Mucosa of descending colon (tissue), 3 donors: ENCODE results near the gene LILRA5. TPM values are rescaled to one million over a fixed set of nuclear protein-coding genes. Genes with fewer than 3 reads are reported as not detected.

Experiments
- ATAC-seq: fragments of 200-7000 bp; cut with Tn5 transposase; one replicate; pipeline ENCODE4 v1.9.1; 2020; ENCODE audit warnings: mild to moderate bottlenecking, moderate library complexity
- DNase-seq, 3 donors: peaks; one replicate each; pipeline ENCODE4 v3.0.0-alpha.2; 2020
- H3K36me3 ChIP-seq: fragments of 200-600 bp; one replicate; pipeline ENCODE4 v1.8.0; 2021; ENCODE audit warnings: low read depth, mild to moderate bottlenecking
- H3K4me1 ChIP-seq: fragments of 200-600 bp; one replicate; pipeline ENCODE4 v1.8.0; 2021; ENCODE audit warnings: low read depth, mild to moderate bottlenecking
- H3K4me3 ChIP-seq: fragments of 200-600 bp; one replicate; pipeline ENCODE4 v1.8.0; 2021; ENCODE audit warnings: mild to moderate bottlenecking
- H3K9me3 ChIP-seq: fragments of 200-600 bp; one replicate; pipeline ENCODE4 v1.8.0; 2021; ENCODE audit warnings: mild to moderate bottlenecking
- CTCF ChIP-seq: fragments of 200-600 bp; IDR thresholded peaks from one replicate; pipeline ENCODE4 v1.8.0; 2022; ENCODE audit warnings: antibody characterized with exemption, mild to moderate bottlenecking
- intact Hi-C, 2 donors: fragments of 100-400 bp; cut with DNase I in 1 of 2; cut with micrococcal nuclease in 1 of 2; formaldehyde crosslinking; loops; one replicate each; pipeline versions ENCODE4 v1.11.0 to v1.11.1; 2022; cut with DNase I, micrococcal nuclease
- total RNA-seq, 3 donors: library from RNA; stranded (reverse); fragmentation: NEBNext Ultra II Directional in 2 of 3; extraction: Animal tissue kit (Norgen Biotek cat#: 25700) in 2 of 3; gene quantifications; one replicate each; pipeline versions ENCODE4 v1.2.1 to v1.2.4, GENCODE V29; 2021 to 2023
- donor health status: DM: no; HTN: no; CAD: no; lungs with moderate emphysema.
- donor health status: DM: no; HTN: no; CAD: no.
- donor health status: DM: no; HTN: yes; CAD: no.

Gene LILRA5
- total RNA-seq, 3 donors from 2014 or later, result 0.72 to 4.7 (median 1.8) TPM

DNA sequence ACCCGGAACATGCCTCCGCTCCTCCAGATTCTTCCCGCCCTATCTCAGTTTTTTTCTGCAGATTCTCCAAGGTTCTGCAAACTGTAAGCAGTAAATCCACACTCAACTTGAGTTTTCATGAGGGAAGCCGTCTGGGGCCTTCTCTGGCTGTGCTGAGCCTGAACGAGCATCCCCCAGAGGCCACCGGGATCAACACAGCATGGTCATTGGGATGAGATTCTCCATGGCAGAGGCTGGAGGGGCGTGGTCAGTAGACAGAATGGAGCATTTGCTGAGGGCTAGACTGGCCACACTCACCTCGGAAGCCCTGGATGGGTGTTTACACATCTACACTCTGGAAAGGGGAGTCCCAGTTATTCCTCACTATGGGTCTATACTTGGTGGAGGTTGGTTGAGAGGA lies 28.3 kb upstream of the LILRA5 start:
- ATAC-seq (no peak), DNase-seq (no peak)
- no peak for TF ChIP-seq CTCF
- no peaks in the 10 kb centered on the region for H3K36me3 ChIP-seq
- intact Hi-C loops, result no loop called here
- no peaks in the 10 kb centered on the region for H3K9me3 ChIP-seq
- H3K4me1 ChIP-seq, result no peaks in the 10 kb centered on the region
- H3K4me3 ChIP-seq, result no peak overlapping the region

- no peaks in the 10 kb centered on the region for H3K9me3 ChIP-seq
- no peak for TF ChIP-seq CTCF
- H3K4me1 ChIP-seq, result no peaks in the 10 kb centered on the region
- intact Hi-C loops, result loop anchor here in 1 of 2 donors (10.0 kb wide), 1 partner anchor 55 kb away; no protein-coding TSS in a partner anchor
- no peak for DNase-seq
- no peak overlapping the region for H3K4me3 ChIP-seq
- H3K36me3 ChIP-seq, result no peaks in the 10 kb centered on the region
- ATAC-seq, result peak; percentile 44
These were observed 26.8 kb upstream of the LILRA5 start for GRCh38 chr19:54339646-54340358.

- Histone ChIP-seq H3K36me3 (no peaks in the 10 kb centered on the region), H3K9me3 (no peaks in the 10 kb centered on the region), H3K4me3 (no peak overlapping the region), H3K4me1 (no peaks in the 10 kb centered on the region)
- intact Hi-C loops, result loop anchor here in 1 of 2 donors (10.0 kb wide), 1 partner anchor 56 kb away; no protein-coding TSS in a partner anchor
- ATAC-seq (no peak), DNase-seq (no peak)
- TF ChIP-seq CTCF, result no peak
These were observed 25.6 kb upstream of the LILRA5 start for GRCh38 chr19:54338521-54338920.

- Histone ChIP-seq H3K36me3 (no peaks in the 10 kb centered on the region), H3K4me3 (no peak overlapping the region), H3K4me1 (no peaks in the 10 kb centered on the region), H3K9me3 (no peaks in the 10 kb centered on the region)
- TF ChIP-seq CTCF, result no peak
- intact Hi-C loops, result loop anchor here in 1 of 2 donors (10.0 kb wide), 1 partner anchor 57 kb away; no protein-coding TSS in a partner anchor
- DNase-seq (no peak), ATAC-seq (no peak)
These were observed 24.9 kb upstream of the LILRA5 start for GRCh38 chr19:54337858-54338230.

DNA sequence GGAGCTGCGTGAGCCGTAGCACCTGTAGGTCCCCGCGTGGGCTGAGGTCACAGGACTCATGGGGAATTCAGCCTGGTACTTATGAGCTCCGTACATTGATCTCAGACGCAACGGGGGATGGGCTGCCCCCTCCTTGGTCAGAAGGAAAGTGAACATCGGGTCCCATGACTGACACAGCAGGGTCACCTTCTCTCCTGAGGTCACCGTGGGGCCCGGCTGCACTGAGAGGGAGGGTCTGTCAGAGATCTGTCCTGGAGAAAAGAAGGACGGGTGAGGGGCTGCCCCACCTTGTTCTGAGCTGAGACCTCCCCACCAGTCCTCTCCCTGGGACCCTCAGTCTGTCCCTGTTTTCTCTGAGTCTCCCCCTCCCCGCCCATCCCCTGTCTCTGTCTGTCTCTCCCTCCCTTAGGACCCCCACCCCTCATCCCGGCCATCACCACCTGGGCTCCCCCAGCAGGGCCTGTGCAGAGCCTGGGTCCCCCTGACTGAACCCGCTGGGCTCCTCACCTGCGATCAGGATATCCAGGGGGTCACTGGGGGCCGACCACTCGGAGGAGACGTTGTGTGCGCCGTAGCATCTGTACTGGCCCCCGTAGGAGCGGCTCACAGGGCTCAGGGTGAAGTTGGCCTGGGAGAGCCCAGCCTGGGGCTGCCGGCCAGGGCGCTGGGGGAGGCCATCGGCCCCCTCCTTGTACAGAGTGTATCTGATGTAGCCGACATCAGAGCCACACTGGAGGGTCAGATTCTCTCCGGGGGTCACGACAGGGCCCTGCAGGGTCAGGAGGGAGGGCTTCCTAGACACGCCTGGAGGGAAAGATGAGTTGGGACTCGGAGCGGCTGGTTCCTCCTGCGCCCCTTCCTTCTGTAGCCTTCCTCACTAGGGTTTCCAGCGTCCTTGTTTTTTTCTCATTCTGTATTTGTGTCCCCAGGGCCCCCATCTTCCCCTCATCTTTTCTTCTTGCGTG lies 24.2 kb upstream of the LILRA5 start:
- H3K36me3 ChIP-seq, result no peaks in the 10 kb centered on the region
- DNase-seq, result no peak
- no peaks in the 10 kb centered on the region for H3K4me1 ChIP-seq
- no peak for TF ChIP-seq CTCF
- no peaks in the 10 kb centered on the region for H3K9me3 ChIP-seq
- intact Hi-C loops, result loop anchor here in 1 of 2 donors (10.0 kb wide), 1 partner anchor 58 kb away; no protein-coding TSS in a partner anchor
- H3K4me3 ChIP-seq, result no peak overlapping the region
- no peak for ATAC-seq
